Measurements from ENCODE around the gene GLUL.

DNA sequence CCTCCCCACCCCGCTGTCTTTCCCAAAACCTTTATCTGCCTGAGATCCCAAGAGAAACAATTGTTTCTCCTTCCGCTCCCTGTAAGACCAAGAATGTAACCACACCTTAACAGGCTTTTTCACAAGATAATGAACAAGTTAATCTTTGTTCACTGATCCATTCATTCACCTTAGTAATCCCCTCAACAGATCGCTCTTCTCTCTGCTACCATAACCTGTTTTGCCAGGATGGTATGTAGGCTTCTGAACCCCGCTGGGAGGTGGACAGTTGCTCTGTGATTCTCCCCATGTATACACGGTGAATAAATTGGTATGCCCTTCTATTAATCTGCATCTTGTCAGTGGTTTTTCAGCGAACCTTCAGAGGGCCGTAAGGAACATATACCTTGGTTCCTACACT is 39.7 kb upstream of the GLUL start:
- TF ChIP-seq POLR2A (IDR thresholded peaks at IDR 0.05; ENCODE audit: low read depth, low read length): no peak
- no peak for TF ChIP-seq NFE2L2 (IDR thresholded peaks at IDR 0.05; ENCODE audit: low read depth, low read length)
- TF ChIP-seq, protein P1, sequence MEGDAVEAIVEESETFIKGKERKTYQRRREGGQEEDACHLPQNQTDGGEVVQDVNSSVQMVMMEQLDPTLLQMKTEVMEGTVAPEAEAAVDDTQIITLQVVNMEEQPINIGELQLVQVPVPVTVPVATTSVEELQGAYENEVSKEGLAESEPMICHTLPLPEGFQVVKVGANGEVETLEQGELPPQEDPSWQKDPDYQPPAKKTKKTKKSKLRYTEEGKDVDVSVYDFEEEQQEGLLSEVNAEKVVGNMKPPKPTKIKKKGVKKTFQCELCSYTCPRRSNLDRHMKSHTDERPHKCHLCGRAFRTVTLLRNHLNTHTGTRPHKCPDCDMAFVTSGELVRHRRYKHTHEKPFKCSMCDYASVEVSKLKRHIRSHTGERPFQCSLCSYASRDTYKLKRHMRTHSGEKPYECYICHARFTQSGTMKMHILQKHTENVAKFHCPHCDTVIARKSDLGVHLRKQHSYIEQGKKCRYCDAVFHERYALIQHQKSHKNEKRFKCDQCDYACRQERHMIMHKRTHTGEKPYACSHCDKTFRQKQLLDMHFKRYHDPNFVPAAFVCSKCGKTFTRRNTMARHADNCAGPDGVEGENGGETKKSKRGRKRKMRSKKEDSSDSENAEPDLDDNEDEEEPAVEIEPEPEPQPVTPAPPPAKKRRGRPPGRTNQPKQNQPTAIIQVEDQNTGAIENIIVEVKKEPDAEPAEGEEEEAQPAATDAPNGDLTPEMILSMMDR (conservative IDR thresholded peaks at IDR 0.05; ENCODE audit: low read depth, low read length): no peak
- no peak for TF ChIP-seq RCOR1 (IDR thresholded peaks at IDR 0.05; ENCODE audit: insufficient replicate concordance, low read length)
- no peak for TF ChIP-seq CHD1 (IDR thresholded peaks at IDR 0.05; ENCODE audit: low read depth, low read length)
